GM19035 (cell line): ENCODE measurements around the gene GKN1.
"Not testable (repeated sequence)": the region's sequence is repeated elsewhere in the genome, so short reads cannot be mapped to it uniquely, and the experiment has no call there.

Experiments
- ATAC-seq: cut with Tn5 transposase; IDR thresholded peaks from one replicate; pipeline ENCODE4 v1.9.1; 2021; ENCODE audit not compliant: unreplicated experiment

Gene GKN1

DNA sequence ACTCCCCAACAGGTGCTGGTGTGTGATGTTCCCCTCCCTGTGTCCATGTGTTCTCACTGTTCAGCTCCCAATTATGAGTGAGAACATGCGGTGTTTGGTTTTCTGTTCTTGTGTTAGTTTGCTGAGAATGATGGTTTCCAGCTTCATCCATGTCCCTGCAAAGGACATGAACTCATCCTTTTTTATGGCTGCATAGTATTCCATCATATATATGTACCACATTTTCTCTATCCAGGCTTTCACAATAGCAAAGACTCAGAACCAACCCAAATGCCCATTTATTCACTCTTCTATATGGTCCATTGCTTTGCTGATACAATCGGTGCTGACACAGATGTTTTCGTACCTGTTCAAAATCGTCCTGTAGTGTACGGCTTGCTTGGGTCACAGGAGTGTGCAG, 19.0 kb upstream of the GKN1 start:
- ATAC-seq = not testable (repeated sequence)

- ATAC-seq = no peak
These were observed 15.4 kb upstream of the GKN1 start for GRCh38 chr2:68959001-68959400.

DNA sequence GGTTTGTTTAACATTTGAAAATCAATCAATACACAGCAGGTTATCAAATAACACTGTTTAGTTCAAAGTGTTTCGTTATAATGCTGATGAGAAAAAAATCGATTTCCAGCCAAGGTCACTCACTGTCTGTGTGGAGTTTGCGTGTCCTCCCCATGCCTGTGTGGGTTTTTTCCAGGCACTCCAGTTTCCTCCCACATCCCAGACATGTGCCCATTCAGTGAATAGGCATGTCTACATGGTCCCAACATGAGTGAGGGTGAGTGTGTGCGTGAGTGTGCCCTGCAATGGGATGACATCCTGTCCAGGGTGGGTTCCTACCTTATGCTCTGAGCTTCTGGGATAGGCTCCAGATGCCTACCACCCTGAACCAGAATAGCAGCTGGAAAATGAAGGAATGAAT, 13.1 kb upstream of the GKN1 start:
- no peak for ATAC-seq

DNA sequence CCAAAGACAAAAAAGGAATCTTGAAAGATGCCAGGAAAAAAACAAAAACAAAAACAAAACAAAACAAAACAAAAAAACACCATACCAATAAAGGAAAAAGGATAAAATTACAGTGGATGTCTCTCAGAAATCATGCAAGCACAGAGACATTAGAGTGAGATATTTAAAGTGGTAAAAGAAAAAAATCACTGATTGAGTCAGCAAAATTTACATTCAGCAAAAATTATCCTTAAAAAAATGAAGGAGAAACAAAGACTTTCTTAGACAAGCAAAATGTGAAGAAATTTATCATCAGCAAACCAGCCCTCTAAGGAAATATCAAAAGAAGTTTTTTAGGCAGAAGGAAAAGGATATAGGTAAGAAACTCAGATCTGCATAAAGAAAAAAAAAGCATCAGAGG, 10.2 kb upstream of the GKN1 start:
- ATAC-seq = no peak

DNA sequence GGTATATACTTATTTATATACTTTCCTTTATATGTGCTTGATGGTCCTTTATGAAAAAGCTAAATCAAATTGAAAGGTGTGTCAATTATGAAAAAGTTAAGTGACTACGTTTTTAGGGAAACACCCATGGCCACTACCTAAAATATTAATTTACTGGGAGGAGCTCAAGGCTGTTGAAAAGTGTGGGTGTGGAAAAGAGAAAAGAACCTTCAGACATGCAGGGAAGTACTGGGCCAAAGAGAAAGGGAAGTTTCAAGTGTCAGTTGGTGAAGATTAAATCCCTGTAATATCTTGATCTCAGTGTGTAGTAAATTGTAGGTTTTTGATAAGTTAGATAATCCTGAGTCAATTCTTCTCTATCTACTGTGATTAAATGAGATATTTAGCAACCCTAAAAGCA, 6.2 kb upstream of the GKN1 start:
- ATAC-seq = no peak

GRCh38 chr2:68969736-68970490, 4.5 kb upstream of the GKN1 start:
- no peak for ATAC-seq

- no peak for ATAC-seq
These were observed 3.7 kb upstream of the GKN1 start for GRCh38 chr2:68970566-68971265.

GRCh38 chr2:68971591-68972231, 2.7 kb upstream of the GKN1 start:
- ATAC-seq = no peak

GRCh38 chr2:68974946-68975665, 670 bp downstream of the GKN1 start:
- no peak for ATAC-seq

DNA sequence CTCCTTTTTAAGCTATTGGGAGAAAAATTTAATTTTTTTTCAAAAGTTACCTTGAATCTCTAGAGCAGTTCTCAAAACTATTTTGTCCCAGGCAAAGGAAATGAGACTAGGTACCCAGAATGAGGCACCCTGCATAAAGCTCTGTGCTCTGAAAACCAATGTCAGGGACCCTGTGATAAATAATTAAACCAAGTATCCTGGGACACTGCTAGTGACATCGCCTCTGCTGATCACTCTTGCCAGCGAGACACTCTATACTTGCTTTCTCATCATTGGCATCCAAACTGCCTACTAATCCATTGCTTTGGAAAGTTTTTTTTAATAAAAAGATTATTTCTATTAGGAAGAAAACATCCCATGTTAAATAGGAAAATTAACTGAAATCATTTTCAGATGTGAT, 1.4 kb downstream of the GKN1 start:
- no peak for ATAC-seq

GRCh38 chr2:68977453-68977852, 3.0 kb downstream of the GKN1 start:
- no peak for ATAC-seq

DNA sequence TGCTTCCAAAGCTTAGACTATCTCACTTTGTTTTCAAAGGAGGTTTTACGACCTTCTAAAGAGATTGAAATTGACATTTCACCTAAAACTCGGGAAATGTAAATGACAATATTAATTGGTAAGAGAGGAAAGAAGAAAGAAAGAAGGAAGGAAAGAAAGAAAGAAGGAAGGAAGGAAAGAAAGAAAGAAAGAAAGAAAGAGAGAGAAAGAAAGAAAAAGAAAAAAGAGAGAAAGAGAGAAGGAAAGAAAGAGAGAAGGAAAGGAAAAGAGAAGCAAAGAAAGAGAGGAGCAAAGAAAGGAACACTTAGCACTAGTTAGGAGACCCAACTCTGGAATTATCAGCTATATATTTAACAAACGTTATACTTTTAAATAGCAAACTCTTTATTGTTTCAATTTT, 3.7 kb downstream of the GKN1 start:
- no peak for ATAC-seq

DNA sequence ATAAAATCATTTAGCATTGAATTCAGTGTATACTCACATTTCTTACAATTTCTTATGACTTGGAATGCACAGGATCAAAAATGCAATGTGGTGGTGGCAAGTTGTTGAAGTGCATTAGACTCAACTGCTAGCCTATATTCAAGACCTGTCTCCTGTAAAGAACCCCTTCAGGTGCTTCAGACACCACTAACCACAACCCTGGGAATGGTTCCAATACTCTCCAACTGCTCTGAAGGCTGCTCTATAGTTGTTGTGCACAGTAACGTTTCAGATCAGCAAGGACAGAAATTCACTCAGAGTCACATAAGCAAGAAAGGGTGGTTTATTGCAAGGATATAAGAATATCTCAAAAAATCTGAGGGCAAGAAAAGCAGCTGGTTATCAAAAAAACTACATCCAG, 6.5 kb downstream of the GKN1 start:
- ATAC-seq = no peak

- no peak for ATAC-seq
These were observed 12.6 kb downstream of the GKN1 start for GRCh38 chr2:68987021-68987503.

GRCh38 chr2:68989035-68989434, 14.6 kb downstream of the GKN1 start:
- no peak for ATAC-seq

- ATAC-seq = no peak
These were observed 17.9 kb downstream of the GKN1 start for GRCh38 chr2:68992341-68992740.

- ATAC-seq = no peak
These were observed 18.5 kb downstream of the GKN1 start for GRCh38 chr2:68992933-68993332.

GRCh38 chr2:68993660-68994059, 19.2 kb downstream of the GKN1 start:
- no peak for ATAC-seq

DNA sequence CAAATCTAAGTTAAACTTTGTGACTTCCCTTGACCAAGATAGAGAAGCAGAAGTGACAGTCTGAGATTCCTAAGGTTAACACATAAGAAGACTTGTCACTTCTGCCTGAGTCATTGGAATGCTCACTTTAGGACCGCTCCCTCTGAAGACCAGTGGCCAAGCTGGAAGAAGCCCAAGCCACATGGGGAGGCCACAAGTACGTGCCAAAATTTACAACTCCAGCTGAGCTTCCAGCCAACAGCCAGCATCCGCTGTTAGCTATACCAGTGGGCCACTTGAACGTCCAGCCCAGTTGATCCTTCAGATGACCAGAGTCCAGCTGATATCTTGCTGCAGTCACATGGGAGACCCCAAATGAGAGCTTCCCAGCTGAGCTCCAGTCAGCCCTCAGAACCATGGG, 20.4 kb downstream of the GKN1 start:
- no peak for ATAC-seq

GRCh38 chr2:68995916-68996315, 21.5 kb downstream of the GKN1 start:
- ATAC-seq = no peak

GRCh38 chr2:68997401-68997800, 23.0 kb downstream of the GKN1 start:
- ATAC-seq = no peak
